SK-N-SH (cell line): ENCODE data around the gene CTF1. TPM values are rescaled to one million over a fixed set of nuclear protein-coding genes. Genes with fewer than 3 reads are reported as not detected.

Source experiments
- CTCF ChIA-PET: fragments of 300-600, 350-600 bp; formaldehyde crosslinking; extraction: SDS; loops from one replicate; lab custom pipeline; 2021; lab: Yijun Ruan, JAX
- POLR2A ChIA-PET: fragments of 350-600 bp; sonication (Branson Sonifier 250); formaldehyde crosslinking; extraction: SDS; loops from one replicate; lab custom pipeline; 2020; ENCODE audit warnings: antibody characterized with exemption, inconsistent platforms; lab: Yijun Ruan, JAX
- DNase-seq: peaks from one replicate; pipeline ENCODE4 v3.0.0; 2012
- H2AFZ ChIP-seq: fragments of 200-600 bp; sonication (generic); 2 replicates; pipeline ENCODE4 v1.8.1; 2016; ENCODE audit warnings: antibody characterized with exemption, mild to moderate bottlenecking, low read depth
- H3F3A ChIP-seq: fragments of 200-600 bp; sonication (generic); replicated peaks from 2 replicates; pipeline ENCODE3; 2016; ENCODE audit warnings: antibody characterized with exemption, mild to moderate bottlenecking; ENCODE audit not compliant: insufficient read depth
- H3K27ac ChIP-seq, 2 experiments: fragments of 200-500 bp in 1 of 2; fragments of 200-600 bp in 1 of 2; sonication (Bioruptor generic) in 1 of 2; sonication (generic), shearing (Covaris generic) in 1 of 2; 2 replicates each; pipeline versions ENCODE4 v1.5.1 to v1.6.1; 2014 to 2016; ENCODE audit warnings: low read depth in 2 of 2, inconsistent platforms in 1 of 2, low read length in 1 of 2, mild to moderate bottlenecking in 1 of 2, mixed read lengths in 1 of 2
- H3K27me3 ChIP-seq: fragments of 200-600 bp; sonication (generic), shearing (Covaris generic); 2 replicates; pipeline ENCODE4 v1.6.1; 2016; ENCODE audit warnings: mixed run types; ENCODE audit not compliant: insufficient read depth
- H3K36me3 ChIP-seq, 2 experiments: fragments of 200-500 bp in 1 of 2; fragments of 200-600 bp in 1 of 2; sonication (Bioruptor generic) in 1 of 2; sonication (generic) in 1 of 2; replicated peaks in 1 of 2; 2 replicates each; pipeline versions ENCODE3 to v1.5.1; 2014 to 2016; ENCODE audit warnings: low read length in 1 of 2, mild to moderate bottlenecking in 1 of 2; ENCODE audit not compliant: insufficient read depth in 2 of 2, control insufficient read depth in 1 of 2
- H3K4me1 ChIP-seq, 2 experiments: fragments of 200-500 bp in 1 of 2; fragments of 200-600 bp in 1 of 2; sonication (Bioruptor generic) in 1 of 2; sonication (generic), shearing (Covaris generic) in 1 of 2; 2 replicates each; pipeline versions ENCODE4 v1.5.1 to v1.6.1; 2014 to 2016; ENCODE audit warnings: low read depth in 1 of 2, low read length in 1 of 2, mixed run types in 1 of 2; ENCODE audit not compliant: insufficient read depth in 2 of 2, control insufficient read depth in 1 of 2
- H3K4me2 ChIP-seq: fragments of 200-600 bp; sonication (generic), shearing (Covaris generic); 2 replicates; pipeline ENCODE4 v1.6.1; 2017; ENCODE audit warnings: mixed run types
- H3K4me3 ChIP-seq, 2 experiments: fragments of 200-500 bp in 1 of 2; fragments of 200-600 bp in 1 of 2; sonication (Bioruptor generic) in 1 of 2; sonication (generic), shearing (Covaris generic) in 1 of 2; 2 replicates each; pipeline versions ENCODE4 v1.5.1 to v1.8.1; 2014 to 2016; ENCODE audit warnings: low read depth in 2 of 2, inconsistent platforms in 1 of 2, low read length in 1 of 2, mild to moderate bottlenecking in 1 of 2, mixed read lengths in 1 of 2, moderate library complexity in 1 of 2
- H3K79me2 ChIP-seq: fragments of 200-600 bp; sonication (generic); 2 replicates; pipeline ENCODE4 v1.8.1; 2017; ENCODE audit warnings: mild to moderate bottlenecking; ENCODE audit not compliant: insufficient read depth
- H3K9ac ChIP-seq: fragments of 200-600 bp; sonication (generic); 2 replicates; pipeline ENCODE4 v1.6.1; 2017; ENCODE audit warnings: mixed run types
- H3K9me2 ChIP-seq: fragments of 200-600 bp; sonication (generic); 2 replicates; pipeline ENCODE4 v1.6.1; 2017; ENCODE audit warnings: mixed run types
- H3K9me3 ChIP-seq: fragments of 200-600 bp; sonication (generic); 2 replicates; pipeline ENCODE4 v1.6.1; 2017; ENCODE audit warnings: mixed run types, mild to moderate bottlenecking, moderate library complexity
- H4K20me1 ChIP-seq: fragments of 200-600 bp; sonication (generic); 2 replicates; pipeline ENCODE4 v1.6.1; 2017; ENCODE audit warnings: mild to moderate bottlenecking, mixed run types; ENCODE audit not compliant: insufficient read depth
- CTCF ChIP-seq: fragments of 200-600 bp; sonication (generic); IDR thresholded peaks from 2 replicates; pipeline ENCODE4 v1.6.1; 2017; ENCODE audit warnings: antibody characterized with exemption, mild to moderate bottlenecking, moderate library complexity
- FOSL2 ChIP-seq: IDR thresholded peaks from 2 replicates; pipeline ENCODE4 v1.4.0; 2012; ENCODE audit warnings: low read depth, mild to moderate bottlenecking, moderate library complexity, borderline replicate concordance
- MEF2A ChIP-seq: IDR thresholded peaks from 2 replicates; pipeline ENCODE4 v1.4.0; 2012; ENCODE audit warnings: low read depth, borderline replicate concordance
- MXI1 ChIP-seq: IDR thresholded peaks from 2 replicates; pipeline ENCODE4 v1.6.1; 2012; ENCODE audit warnings: mild to moderate bottlenecking, low read depth, low read length, improper control_type of control experiment
- NRF1 ChIP-seq: IDR thresholded peaks from 2 replicates; pipeline ENCODE4 v1.6.1; 2012; ENCODE audit warnings: low read depth, mild to moderate bottlenecking, low read length
- RCOR1 ChIP-seq: fragments of 150-350 bp; IDR thresholded peaks from 2 replicates; pipeline ENCODE4 v1.6.1; 2017; ENCODE audit warnings: antibody characterized with exemption, low read length
- REST ChIP-seq: IDR thresholded peaks from 2 replicates; pipeline ENCODE4 v1.6.1; 2012; ENCODE audit warnings: mild to moderate bottlenecking, low read depth, low read length, moderate library complexity
- RFX5 ChIP-seq: IDR thresholded peaks from 2 replicates; pipeline ENCODE4 v1.6.1; 2012; ENCODE audit warnings: mild to moderate bottlenecking, improper control_type of control experiment, low read length
- USF2 ChIP-seq: fragments of 150-350 bp; IDR thresholded peaks from 2 replicates; pipeline ENCODE4 v1.6.1; 2017; ENCODE audit warnings: antibody characterized with exemption, low read length, low read depth, borderline replicate concordance
- WGBS: methylation state at CpG from one replicate; pipeline ENCODE4 v1.1.6; 2017; ENCODE audit warnings: low lambda C conversion rate; 5-methylcytosine and 5-hydroxymethylcytosine counted together
- polyA plus RNA-seq, 3 experiments: library from polyadenylated mRNA; depleted of rRNA; stranded (reverse); fragments of >200 nt; gene quantifications; 2 replicates each; pipeline ENCODE4 v1.2.3, GENCODE V29; 2012

CTF1 gene
- polyA plus RNA-seq, 1 of the 3 experiments (the other 2 are of a cell fraction), result 45.7 TPM

- 87% methylated on average over 15 of the region's 20 CpGs for WGBS
- no peak for DNase-seq
- Histone ChIP-seq H3K4me3 (peak overlapping the region; percentile 75 to 88), H3K9me3 (no peaks in the 10 kb centered on the region), H3K79me2 (peaks cover 43% of the 10 kb centered on the region), H3K36me3 (peaks cover 12 to 34% of the 10 kb centered on the region in 2 experiments), H2AFZ (no peak overlapping the region), H3K9ac (peak overlapping the region; percentile 91), H3F3A (peaks cover 31% of the 10 kb centered on the region), H3K27ac (peak overlapping the region; percentile 71 to 77; a peak in 2 of 4 replicates), H3K4me2 (peak overlapping the region; percentile 98), H3K9me2 (no peaks in the 10 kb centered on the region), H4K20me1 (no peaks in the 10 kb centered on the region), H3K4me1 (peaks cover 12 to 29% of the 10 kb centered on the region in 2 experiments; a peak in 3 of 4 replicates), H3K27me3 (no peaks in the 10 kb centered on the region)
- POLR2A ChIA-PET, result interaction anchor here (0.6 to 1.1 kb wide), 5 partner anchors 9 to 115 kb away, joined by 3 to 5 read pairs (median 3); no protein-coding TSS in a partner anchor
- TF ChIP-seq RFX5 (no peak), CTCF (no peak), USF2 (no peak), MEF2A (no peak), FOSL2 (no peak), MXI1 (no peak), RCOR1 (no peak), NRF1 (no peak), REST (no peak)
- CTCF ChIA-PET, result interaction anchor here (1.0 to 3.9 kb wide), 5 partner anchors 9 to 49 kb away, joined by 3 to 14 read pairs (median 5); no protein-coding TSS in a partner anchor
Observed at GRCh38 chr16:30892670-30893416, 3.6 kb upstream of the CTF1 start.
